Glomerular visceral epithelial cell (primary cell): ENCODE results near the gene TACC2.
"Not testable (repeated sequence)": the region's sequence is repeated elsewhere in the genome, so short reads cannot be mapped to it uniquely, and the experiment has no call there.

Experiments
- DNase-seq: peaks from one replicate; pipeline ENCODE4 v3.0.0-alpha.2; 2016; ENCODE audit errors: extremely low spot score

The TACC2 gene

GRCh38 chr10:122093076-122093475 lies 104.1 kb downstream of the TACC2 start:
- no peak for DNase-seq

- DNase-seq = not testable (repeated sequence)
Observed at GRCh38 chr10:122096181-122096580, 107.2 kb downstream of the TACC2 start.

- no peak for DNase-seq
Observed at GRCh38 chr10:122096705-122097104, 107.7 kb downstream of the TACC2 start.

- DNase-seq = no peak
Observed at GRCh38 chr10:122097935-122098334, 109.0 kb downstream of the TACC2 start.

- DNase-seq = no peak
Observed at GRCh38 chr10:122098924-122099323, 110.0 kb downstream of the TACC2 start.

- no peak for DNase-seq
Observed at GRCh38 chr10:122099562-122099961, 110.6 kb downstream of the TACC2 start.

- DNase-seq = no peak
Observed at GRCh38 chr10:122102146-122102868, 113.3 kb downstream of the TACC2 start.

GRCh38 chr10:122102869-122103525 lies 114.0 kb downstream of the TACC2 start:
- no peak for DNase-seq

GRCh38 chr10:122103592-122103991 lies 114.6 kb downstream of the TACC2 start:
- DNase-seq = no peak

- DNase-seq = not testable (repeated sequence)
Observed at GRCh38 chr10:122108786-122109185, 119.8 kb downstream of the TACC2 start.

- peak; percentile 2 for DNase-seq
Observed at GRCh38 chr10:122112021-122112616, 123.2 kb downstream of the TACC2 start.

GRCh38 chr10:122112625-122113160 lies 123.7 kb downstream of the TACC2 start:
- peak; percentile 91 for DNase-seq

- peak; percentile 70 for DNase-seq
Observed at GRCh38 chr10:122113161-122113944, 124.4 kb downstream of the TACC2 start.

- DNase-seq = no peak
Observed at GRCh38 chr10:122113945-122114747, 125.2 kb downstream of the TACC2 start.

- DNase-seq = no peak
Observed at GRCh38 chr10:122115874-122116273, 126.9 kb downstream of the TACC2 start.

GRCh38 chr10:122116331-122116730 lies 127.4 kb downstream of the TACC2 start:
- DNase-seq = peak; percentile 42

GRCh38 chr10:122117475-122117874 lies 128.5 kb downstream of the TACC2 start:
- no peak for DNase-seq

- no peak for DNase-seq
Observed at GRCh38 chr10:122120008-122120744, 131.2 kb downstream of the TACC2 start.

GRCh38 chr10:122121059-122121458 lies 132.1 kb downstream of the TACC2 start:
- peak; percentile 42 for DNase-seq

GRCh38 chr10:122122493-122122892 lies 133.5 kb downstream of the TACC2 start:
- no peak for DNase-seq
